GM21360 (cell line): ENCODE data around the gene CC2D1A.

Source experiments
- ATAC-seq: cut with Tn5 transposase; IDR thresholded peaks from one replicate; pipeline ENCODE4 v1.9.1; 2021; ENCODE audit warnings: mild to moderate bottlenecking, moderate library complexity; ENCODE audit not compliant: unreplicated experiment

CC2D1A gene

DNA sequence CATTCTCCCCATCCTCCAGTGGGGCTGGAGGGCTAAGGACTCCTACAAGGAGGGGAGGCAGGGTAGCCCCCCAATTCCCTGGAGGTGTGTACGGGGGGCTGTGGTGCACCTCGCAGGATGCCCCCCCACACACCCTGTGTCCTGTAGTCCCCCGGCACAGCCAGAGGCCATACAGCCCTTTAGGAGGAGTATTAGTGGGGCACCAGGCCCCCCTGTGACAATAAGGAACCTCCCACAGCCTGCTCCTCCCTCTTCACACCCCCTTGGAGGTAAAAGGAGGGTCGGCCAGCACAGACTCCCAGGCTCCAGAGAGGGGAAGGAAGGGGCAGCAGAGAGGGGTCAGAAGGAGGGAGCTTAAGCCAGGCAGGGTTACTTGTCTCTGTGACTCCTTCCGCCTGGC lies 29.2 kb upstream of the CC2D1A start, which contains the start of gene NANOS3:
NANOS3 (plus strand) TSS at position 301 of the 400 bp plus-strand sequence. CDS start 115 bp downstream, outside the sequence.
- ATAC-seq: no peak

DNA sequence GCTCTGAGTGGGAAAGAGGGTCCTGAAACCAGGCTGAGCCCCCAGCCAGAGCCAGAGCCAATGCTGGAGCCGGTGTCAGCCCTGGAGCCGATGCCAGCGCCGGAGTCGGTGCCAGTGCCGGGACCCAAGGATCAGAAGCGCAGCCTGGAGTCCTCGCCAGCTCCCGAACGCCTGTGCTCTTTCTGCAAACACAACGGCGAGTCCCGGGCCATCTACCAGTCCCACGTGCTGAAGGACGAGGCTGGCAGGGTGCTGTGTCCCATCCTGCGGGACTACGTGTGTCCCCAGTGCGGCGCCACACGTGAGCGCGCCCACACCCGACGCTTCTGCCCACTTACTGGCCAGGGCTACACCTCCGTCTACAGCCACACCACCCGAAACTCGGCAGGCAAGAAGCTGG lies 28.7 kb upstream of the CC2D1A start:
- ATAC-seq: no peak

DNA sequence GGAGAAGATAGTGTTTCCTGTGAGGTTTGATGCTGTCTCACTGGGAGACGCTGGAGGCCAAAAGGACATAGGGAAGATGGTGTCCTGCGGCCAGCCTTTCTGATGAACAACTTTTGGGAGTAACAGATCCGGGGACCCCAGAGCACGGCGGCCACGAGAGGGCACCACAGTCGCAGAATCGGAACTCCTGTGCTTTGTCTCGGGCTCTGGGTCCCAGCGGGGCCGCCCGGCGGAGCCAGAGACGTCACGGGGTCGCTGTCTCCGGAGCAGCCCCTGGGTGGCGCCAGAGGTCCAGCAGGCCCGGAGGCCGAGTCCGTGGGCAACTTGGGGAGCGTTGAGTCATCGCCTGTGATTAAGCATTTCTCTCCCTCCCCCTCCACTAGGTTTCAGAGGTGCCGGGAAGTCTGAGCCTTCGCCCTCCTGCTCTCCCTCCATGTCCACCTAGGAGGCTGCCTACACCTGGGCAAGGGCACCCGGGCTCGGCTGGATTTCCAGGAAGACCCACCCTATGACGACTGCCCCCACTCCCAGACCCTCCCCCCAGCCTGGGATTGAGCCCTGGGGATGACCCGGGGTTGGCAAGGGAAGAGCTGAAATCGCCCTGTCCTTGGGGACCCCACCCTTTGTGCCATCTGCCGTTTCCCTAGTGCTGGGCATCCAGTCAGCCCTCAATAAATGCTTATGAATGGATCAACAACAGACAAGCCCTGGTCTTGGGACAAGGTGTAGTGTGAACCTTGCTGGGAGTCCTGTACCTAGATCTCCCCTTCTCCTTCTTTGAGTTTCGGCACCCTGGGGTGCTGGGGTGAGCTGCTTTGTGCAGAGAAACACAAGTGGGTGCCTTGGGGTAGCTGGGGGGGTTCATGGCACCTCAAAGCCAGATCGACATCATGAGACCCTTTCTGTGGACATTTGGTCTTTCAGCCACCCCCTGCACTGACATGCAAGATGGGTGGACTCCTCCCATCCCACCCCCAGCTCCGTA lies 25.6 kb upstream of the CC2D1A start:
- ATAC-seq: peak; percentile 83

DNA sequence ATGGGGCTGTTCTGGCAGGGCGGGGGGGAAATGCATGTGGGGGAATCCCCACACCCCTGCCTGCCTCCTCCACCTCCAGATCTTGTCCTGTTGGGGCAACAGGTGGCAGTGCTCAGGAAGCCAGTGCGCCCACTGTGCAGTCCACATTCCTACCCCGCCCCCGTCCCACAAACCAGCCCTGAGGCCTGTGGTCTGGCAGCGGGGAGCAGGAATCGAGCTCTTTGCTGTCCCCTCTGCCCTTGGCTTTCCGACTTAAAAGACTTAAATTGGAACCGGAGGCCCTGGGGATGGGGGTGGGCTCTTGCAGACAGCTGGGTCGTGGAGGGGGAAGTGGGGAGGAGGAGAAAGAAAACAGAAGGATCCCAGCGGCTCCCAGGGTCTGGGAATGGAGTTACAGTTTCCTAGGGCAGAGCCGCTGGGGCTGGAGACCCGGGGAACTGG lies 24.7 kb upstream of the CC2D1A start:
- no peak for ATAC-seq

DNA sequence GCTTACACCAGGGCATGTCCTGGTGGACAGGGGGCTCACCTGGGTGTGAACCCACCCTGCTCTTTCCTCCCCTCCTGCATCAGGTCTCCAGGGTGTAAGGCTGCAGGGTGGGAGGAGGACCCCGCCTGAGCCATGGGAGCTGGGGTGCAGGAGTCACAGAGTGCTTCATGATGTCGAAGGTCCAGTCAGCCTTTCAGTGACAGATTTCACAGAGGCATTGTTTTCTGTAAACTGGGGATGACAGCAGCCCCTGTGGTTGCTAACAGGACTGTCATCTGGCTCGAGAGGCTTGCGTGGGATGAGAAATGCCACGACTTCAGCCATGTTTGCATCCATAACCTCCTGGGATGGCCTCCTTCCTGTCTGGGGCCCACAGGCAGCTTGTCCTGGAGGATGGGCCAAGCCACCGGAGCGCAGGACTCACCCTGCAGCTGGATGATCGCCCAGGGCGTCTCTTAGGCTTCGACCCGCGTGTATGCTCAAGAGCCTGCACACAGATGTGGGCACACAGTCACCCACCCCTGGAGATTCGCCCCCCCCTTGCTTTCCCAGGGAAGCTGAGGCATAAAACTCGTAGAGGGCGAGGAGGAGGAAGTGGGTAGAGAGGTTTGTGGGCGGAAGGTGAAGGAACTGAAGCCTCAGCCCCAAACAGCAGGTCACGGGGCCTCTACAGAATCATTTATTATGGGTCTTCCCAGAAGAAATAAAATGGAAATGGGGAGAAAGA lies 24.1 kb upstream of the CC2D1A start:
- ATAC-seq: no peak

DNA sequence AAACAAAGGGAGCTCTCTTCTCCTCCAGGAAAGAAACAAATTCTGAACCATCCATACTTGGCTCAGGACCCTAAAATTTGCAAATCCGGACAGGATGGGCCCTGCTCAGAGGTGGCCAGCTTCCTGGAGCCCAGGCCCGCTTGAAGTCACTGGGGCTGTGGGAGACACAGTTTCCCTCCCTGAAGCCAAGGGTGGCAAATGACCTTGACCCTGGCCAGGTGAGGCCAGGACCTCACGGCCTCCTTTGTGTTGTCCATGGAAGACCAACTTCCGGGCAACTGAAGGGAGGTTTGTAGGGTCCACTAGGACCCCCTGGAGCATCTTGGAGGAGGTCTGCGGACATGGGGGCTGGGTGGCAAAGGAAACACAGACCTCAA lies 23.6 kb upstream of the CC2D1A start:
- no peak for ATAC-seq

DNA sequence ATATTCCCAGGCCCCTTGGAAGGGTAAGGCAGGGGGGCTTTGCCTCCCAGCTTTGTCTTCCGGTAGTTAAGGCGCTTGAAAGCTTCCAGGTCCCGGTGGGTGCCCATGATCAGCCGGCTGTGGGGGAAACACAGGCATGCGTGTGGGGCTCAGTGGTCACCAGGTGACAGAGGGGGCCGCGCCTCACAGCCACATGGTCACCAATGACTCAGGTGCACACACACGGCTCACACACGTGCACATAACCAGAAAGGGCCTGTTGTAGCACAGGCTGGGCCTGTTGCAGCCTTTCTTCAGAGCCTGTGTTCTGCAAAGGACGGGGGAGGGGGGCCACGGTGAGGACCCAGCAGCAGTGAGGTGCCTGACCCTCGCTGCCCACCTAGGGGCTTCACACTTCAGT lies 23.2 kb upstream of the CC2D1A start:
- no peak for ATAC-seq

DNA sequence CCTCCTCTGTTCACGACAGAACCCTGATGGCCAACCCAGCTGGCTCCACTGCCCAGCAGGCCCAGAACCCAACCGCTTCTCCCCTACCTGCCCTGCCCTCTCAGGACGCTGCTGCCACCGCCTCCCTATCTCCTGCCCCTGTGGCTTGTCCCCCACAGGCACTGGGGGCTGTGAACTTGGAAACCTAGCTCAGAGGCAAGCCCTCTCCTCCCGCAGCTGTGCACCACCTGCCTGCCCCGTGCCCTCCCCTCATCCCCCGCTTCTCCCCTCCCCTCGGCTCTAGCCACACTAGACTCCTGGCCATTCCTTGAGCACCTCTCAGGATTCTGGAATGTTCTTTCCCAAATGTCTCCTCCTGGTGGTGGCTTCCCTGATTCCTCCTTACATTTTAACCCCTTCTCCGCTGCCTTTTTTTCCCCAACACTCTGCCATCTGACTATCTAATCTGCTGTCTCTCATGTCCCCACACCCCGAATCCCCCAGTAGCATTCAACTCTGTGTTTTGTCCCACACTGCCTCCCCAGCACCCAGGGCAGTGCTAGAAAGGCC lies 22.4 kb upstream of the CC2D1A start:
- ATAC-seq: no peak

DNA sequence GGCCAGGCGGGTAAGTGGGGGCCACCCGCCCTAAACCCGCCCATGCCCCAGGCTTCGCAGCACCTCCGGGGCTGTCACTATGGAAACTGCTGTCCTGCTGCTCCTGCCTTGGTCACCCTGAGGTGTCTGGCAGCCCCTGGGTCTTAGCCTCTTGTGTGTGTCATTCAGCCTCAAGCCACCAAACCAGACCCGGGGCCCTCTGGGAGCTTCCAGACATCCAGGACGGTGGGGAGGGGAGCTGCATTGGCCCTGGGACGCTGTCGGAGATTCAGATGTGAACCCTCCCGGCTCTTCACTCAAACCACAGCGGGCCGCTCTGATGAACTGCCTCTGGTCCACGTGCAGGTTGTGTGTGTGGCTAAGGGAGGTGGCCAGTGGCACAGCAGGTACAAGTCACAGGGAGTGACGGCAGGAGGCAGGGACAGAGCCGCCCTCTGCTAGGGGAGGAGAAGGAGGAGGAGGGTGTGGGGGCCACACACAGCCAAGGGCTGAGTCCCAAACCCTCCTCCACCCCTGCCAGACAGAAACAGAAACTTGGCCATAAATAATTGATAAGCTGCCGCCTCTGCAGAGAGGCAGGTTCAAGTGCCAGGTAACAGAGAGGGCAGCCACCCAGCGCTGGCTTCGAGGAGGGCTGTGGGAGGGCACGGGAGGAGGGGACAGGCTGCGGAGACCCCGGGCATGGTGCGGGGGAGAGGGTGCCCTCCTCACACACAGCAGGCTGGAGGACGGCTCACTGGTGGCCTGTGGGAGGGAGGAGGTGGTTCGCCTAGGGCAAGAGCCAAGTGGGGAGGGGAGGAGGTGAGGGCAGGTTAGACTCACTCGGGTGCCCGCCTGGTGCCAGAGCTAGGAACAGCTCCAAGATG lies 21.0 kb upstream of the CC2D1A start:
- ATAC-seq: no peak

DNA sequence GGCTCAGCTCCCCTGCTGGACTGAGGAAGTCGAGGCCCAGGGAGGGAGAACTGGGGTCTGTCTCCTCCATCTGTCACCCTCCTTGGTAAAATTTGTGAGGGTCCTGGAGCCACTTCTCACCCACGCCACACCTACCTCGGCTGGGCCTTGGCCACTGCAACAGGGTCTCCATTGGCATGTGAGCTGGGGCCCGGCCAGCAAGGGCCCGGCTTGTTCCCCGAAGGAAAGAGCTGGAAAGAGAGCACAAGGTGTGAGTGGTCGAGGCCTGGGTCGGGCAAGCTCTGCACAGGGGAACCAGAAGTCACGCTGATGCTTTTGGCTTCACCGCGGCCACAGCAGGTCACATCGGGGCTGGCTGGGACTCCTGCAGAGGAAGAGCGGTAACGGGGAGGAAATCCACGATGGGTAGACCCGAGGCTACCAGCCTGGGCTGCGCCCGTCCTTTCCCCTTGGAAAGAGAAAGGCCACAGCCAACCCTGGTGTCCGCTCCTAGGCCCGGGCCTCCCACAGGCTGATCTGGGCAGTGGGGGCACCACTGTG lies 20.1 kb upstream of the CC2D1A start:
- no peak for ATAC-seq

DNA sequence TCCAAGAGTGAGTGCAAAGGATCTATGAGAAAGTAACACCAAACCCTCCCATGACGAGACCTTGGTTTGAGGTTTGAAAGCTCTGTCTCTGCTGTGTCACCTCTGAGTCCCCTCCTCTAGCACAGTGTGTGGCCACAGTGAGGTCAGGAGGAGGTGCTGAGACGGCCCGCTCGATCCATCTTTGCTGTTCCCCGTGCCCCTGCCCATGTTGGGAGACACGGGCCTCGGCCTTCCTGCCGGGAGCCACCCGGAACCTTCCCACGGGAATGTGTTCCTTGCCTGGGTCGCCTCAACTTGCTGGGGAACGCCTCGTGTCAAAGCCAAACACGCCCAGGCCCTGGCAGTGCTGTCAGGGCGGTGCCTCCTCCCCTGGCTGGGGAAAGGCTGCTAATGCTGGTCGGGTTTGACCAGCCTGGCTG lies 19.0 kb upstream of the CC2D1A start:
- ATAC-seq: no peak

DNA sequence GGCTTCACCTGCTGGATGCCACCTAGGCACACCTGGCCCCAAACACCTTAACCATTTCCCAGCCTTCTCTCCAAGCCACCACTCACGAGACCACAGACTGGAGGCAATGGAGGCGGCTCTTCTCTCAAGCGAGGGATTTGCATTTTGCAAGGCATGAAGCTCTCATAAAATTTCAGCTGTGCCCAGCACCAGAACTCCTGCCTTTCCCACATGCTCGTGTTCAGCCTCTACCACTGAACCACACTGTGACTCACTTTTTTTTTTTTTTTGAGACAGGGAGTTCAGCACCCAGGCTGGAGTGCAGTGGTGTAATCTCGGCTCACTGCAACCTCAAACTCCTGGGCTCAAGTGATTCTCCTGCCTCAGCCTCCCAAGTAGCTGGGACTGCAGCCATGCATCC lies 18.5 kb upstream of the CC2D1A start:
- no peak for ATAC-seq

DNA sequence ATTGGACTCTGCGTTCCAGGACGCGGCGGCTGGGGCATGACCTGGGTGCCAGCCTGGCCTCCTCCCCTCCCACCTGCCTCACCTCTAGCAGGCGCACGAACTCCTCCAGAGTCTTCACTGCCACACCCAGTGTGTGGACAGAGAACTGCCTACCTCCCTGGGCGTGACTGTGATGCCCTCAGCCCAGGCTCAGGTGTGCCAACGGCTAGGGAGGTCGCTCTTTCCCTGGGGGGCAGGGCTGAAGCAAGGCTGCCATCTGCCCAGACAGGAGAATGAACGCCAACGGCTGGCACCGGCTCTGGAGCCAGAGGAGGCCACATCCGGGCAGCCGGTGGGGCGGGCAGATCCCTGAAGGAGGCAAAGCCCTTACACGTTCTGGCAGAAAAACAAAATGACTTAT lies 17.7 kb upstream of the CC2D1A start:
- ATAC-seq: no peak

DNA sequence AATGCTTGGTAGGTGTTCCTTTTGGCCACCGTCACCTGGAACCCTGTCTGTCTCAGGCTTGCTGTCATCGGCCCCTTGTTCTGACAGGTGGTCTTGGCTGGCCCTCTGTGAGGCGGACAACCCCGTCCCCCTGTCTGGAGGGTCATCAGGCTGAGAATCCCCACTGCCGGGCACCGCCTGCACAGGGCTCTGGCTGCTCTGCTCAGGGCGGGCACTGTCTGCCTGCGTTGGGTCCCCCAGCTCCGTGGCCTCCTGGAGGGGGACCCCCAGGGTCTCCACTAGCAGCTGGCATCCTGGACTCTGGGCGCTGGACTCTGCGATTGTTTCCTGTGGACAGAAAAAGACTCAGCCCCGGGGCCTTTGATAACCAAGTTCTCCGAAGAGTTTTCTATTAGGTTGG lies 15.9 kb upstream of the CC2D1A start:
- no peak for ATAC-seq

DNA sequence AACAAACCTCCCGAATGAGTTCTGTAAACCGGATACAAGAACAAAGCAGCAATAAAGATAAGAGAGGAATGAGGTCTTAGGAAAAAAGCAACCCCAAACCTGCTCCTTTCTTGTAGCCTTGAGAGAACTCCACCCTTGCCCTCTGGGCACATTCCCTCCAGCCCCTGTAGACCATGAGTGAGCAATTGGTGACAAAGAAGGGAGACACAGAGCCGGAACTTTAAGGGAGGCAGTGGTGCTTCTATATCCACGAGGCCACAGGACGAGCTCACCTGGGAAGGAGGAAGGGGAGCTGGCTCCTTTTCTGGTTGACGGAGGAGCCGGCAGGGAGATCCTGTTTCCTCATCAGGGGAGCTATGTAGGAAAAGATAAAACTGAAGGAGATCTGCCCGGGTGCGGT lies 13.1 kb upstream of the CC2D1A start:
- no peak for ATAC-seq

DNA sequence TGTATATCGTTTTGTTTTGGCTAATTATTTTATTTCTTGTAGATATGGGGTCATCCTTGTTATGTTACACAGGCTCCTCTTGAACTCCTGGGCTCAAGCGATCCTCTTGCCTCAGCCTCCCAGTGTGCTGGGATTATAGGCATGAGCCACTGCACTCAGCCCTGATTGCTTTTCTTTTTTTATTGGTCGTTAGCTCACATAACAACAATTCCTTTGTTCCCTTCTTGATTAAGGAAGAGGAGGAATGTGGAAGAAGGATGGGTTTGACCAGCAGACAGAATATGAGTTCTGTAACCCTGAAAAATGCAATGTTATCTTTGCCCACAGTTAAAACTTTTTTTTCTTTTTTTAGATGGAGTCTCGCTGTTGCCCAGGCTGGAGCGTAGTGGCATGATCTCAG lies 11.4 kb upstream of the CC2D1A start:
- no peak for ATAC-seq

DNA sequence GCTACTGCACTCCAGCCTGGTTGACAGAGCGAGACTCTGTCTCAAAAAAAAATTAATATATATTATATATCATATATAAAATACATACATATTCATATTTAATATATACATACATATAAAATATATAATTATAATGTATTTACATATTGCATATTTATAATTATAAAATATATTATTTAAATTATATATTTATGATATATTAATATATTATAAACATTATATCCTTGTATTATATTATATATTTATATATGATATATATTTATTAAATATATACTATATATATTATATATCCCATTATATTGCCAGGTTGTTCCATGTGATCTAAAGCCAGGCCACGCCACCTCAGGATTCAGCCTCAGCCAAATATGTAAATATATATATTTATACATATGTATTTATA lies 9.8 kb upstream of the CC2D1A start:
- no peak for ATAC-seq

DNA sequence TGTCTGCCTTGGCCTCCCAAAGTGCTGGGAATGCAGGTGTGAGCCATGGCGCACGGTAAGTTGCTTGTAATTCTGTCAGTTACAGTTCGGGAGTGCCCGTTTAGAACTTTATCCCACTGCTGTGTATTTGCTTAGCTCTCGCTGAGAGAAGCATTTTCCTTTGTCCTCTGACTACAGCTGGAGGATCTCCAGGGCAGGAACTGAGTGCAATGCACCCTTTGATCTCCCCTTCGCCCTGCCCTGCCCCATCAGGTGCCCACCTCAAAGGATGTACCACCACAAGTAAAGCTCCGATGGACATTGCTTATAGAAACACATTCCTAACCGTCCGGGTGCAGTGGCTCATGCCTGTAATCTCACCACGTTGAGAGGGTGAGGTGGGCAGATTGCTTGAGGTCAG lies 6.6 kb upstream of the CC2D1A start:
- no peak for ATAC-seq

DNA sequence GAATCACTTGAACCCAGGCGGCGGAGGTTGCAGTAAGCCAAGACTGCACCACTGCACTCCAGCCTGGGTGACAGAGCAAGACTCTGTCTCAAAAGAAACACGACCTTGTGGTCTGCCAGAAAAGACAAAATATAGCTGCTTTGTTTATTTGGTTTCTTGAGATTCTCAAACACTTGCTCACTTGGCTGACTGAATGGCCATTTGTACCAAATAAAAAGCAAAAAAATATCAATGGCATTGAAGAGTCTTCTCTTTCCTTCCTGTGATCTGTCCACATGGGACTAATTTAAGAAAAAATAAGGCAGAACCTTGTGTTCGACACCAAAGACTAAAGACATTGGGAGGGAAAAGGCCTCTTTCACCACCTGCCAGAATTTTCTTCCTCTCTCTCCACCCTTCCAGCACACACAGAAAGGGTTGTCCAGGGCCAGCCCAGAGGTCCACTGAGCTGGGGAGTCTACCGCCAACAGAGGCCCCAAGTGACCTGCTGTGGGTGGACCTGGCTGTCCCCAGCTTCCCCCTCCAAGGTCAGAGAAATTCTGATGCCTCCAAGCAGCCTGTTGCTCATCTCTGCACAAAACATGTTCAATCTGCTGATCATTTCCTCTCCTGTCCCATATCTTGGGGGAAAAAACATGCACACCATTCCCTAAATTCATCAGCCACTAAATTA lies 6.0 kb upstream of the CC2D1A start:
- ATAC-seq: no peak

DNA sequence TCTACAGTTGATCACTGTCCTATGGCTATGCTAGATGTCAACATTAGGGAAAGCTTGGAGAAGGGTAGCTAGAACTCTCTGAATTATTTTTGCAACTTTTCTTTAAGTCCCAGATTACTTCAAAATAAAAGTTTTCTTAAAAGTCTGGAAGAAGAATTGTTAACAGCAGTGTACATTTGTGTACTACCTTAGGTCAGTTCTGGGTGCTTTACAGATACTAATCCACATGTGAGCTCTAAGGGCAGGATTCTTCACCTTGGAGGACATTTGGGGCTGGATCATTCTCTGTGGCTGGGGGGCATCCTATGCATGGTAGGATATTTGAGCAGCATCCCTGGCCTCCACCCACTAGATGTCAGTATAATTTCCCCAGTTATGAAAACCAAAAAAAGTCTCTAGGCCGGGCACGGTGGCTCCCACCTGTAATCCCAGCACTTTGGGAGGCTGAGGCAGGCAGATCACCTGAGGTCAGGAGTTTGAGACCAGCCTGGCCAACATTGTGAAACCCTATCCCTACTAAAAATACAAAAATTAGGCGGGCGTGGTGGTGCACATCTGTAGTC lies 2.9 kb upstream of the CC2D1A start:
- ATAC-seq: no peak
